DOHH2 (cell line): Measurements from ENCODE around the gene TAS2R40.

Experiments
- EZH2phosphoT487 ChIP-seq: fragments of 200-600 bp; sonication (generic); IDR thresholded peaks from 2 replicates; pipeline ENCODE4 v1.6.1; 2017; ENCODE audit warnings: borderline replicate concordance, mild to moderate bottlenecking, antibody characterized with exemption, low read length, moderate library complexity, mixed read lengths
- TF ChIP-seq, protein P1 (sequence below): fragments of 200-600 bp; sonication (generic); IDR thresholded peaks from one replicate; pipeline ENCODE4 v1.5.1; 2014; ENCODE audit warnings: antibody characterized with exemption, mild to moderate bottlenecking, low read depth, low read length; ENCODE audit not compliant: poor library complexity, severe bottlenecking

DNA sequence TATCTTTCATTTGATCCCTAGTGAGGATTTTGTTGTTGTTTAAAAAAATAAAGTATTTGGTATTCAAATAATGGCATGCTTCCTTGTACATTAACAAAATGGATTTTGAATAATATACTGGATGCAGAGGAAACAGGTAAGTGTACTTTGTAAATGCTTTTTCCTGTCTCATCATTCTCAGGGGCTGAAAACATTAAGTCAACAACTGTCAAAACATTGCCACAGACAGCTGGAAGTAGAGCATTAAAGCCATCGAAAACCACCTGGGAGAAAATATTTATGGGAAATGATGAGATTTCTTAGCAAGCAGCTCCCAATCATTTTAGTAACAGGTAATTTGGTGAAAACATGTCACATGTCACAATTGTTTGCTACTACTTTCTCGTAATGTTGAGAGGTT is 28.0 kb upstream of the TAS2R40 start:
- TF ChIP-seq, protein P1, sequence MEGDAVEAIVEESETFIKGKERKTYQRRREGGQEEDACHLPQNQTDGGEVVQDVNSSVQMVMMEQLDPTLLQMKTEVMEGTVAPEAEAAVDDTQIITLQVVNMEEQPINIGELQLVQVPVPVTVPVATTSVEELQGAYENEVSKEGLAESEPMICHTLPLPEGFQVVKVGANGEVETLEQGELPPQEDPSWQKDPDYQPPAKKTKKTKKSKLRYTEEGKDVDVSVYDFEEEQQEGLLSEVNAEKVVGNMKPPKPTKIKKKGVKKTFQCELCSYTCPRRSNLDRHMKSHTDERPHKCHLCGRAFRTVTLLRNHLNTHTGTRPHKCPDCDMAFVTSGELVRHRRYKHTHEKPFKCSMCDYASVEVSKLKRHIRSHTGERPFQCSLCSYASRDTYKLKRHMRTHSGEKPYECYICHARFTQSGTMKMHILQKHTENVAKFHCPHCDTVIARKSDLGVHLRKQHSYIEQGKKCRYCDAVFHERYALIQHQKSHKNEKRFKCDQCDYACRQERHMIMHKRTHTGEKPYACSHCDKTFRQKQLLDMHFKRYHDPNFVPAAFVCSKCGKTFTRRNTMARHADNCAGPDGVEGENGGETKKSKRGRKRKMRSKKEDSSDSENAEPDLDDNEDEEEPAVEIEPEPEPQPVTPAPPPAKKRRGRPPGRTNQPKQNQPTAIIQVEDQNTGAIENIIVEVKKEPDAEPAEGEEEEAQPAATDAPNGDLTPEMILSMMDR, result no peak
- no peak for TF ChIP-seq EZH2phosphoT487
